ENCODE measurements around the gene IGF1R.

GRCh38 chr15:98689431-98689861 lies 41.1 kb downstream of the IGF1R start:
- TF ChIP-seq CTCF (IDR thresholded peaks at IDR 0.05; ENCODE audit: insufficient read depth, low read length): no peak
- no peak for TF ChIP-seq POLR2AphosphoS5 (IDR thresholded peaks at IDR 0.05; ENCODE audit: low read depth)
- TF ChIP-seq REST (IDR thresholded peaks at IDR 0.05; ENCODE audit: insufficient replicate concordance, low read depth): no peak
- TF ChIP-seq SPI1 (IDR thresholded peaks at IDR 0.05; ENCODE audit: borderline replicate concordance, low read depth): no peak
- TF ChIP-seq GABPA (IDR thresholded peaks at IDR 0.05; ENCODE audit: low read depth): no peak
